Measurements from ENCODE around the gene ASCC1.
"Not testable (repeated sequence)": the region's sequence is repeated elsewhere in the genome, so short reads cannot be mapped to it uniquely, and the experiment has no call there.

ASCC1 gene

DNA sequence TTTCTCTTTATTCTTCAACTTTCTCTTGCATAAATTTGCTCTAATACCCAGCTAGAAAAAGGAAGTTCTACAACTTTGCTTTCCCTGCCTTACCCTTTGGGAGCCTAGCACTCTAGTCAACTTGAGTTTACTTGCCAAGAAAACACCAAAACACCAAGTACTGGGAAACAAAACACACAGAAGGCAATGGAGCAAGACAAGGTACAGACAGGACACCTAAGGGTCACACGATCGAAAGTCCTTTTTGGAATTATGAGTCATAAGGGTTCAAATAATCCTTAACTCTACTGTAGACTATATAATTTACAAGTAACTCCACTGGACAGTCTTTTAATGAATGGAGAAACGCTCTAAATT lies 42.8 kb downstream of the ASCC1 start:
- peaks cover 10% of the 10 kb centered on the region for H3K4me1 Mint-ChIP-seq

DNA sequence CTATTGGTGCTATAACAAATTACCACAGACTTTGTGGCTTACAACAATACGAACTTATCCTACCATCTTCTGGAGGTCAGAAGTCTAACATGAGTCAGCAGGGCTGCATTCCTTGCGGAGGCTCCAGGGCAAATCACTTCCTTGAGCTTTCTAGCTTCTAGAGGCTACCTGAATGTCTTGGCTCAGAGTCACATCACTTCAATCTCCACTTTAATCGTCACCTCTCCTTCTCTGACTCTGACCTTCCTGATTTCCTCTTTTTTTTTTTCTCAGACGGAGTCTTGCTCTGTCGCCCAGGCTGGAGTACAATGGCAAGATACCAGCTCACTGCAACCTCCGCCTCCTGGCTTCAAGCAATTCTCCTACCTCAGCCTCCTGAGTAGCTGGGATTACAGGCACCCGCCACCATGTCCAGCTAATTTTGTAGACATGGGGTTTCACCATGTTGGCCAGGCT lies 44.9 kb downstream of the ASCC1 start:
- Mint-ChIP-seq H3K9me3 (no peaks in the 10 kb centered on the region), H3K36me3 (peaks cover 5% of the 10 kb centered on the region), H3K27ac (peak overlapping the region; percentile 35), H3K4me3 (no peak overlapping the region), H3K27me3 (no peaks in the 10 kb centered on the region), H3K4me1 (peaks cover 10% of the 10 kb centered on the region)

More for the DNA sequence above, 42.8 kb downstream of the ASCC1 start:
- no peak overlapping the region for H3K27ac Mint-ChIP-seq
- H3K27me3 Mint-ChIP-seq = no peaks in the 10 kb centered on the region
- H3K4me3 Mint-ChIP-seq = no peak overlapping the region
- H3K9me3 Mint-ChIP-seq = no peaks in the 10 kb centered on the region
- H3K36me3 Mint-ChIP-seq = peaks cover 6% of the 10 kb centered on the region

DNA sequence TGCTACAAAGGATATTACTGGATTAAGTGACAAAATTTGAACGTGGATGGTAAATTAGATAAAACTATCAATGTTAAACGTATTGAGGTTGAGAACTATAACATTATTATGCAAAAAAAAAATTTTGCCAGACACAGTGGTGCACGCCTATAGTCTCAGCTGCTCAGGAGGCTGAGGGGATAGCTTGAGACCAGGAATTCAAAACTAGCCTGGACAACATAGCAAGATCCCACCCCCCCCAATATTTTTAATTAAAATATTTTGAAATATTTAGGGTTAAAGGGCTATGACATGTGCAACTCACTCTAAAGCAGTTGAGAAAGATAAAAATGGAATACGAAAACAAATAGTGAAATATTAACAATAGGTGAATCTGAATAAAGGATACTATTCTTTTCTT lies 45.3 kb downstream of the ASCC1 start:
- H3K4me1 Mint-ChIP-seq = peaks cover 12% of the 10 kb centered on the region
- H3K9me3 Mint-ChIP-seq = no peaks in the 10 kb centered on the region
- H3K36me3 Mint-ChIP-seq = peaks cover 5% of the 10 kb centered on the region
- H3K27ac Mint-ChIP-seq = no peak overlapping the region
- no peak overlapping the region for H3K4me3 Mint-ChIP-seq
- H3K27me3 Mint-ChIP-seq = no peaks in the 10 kb centered on the region

DNA sequence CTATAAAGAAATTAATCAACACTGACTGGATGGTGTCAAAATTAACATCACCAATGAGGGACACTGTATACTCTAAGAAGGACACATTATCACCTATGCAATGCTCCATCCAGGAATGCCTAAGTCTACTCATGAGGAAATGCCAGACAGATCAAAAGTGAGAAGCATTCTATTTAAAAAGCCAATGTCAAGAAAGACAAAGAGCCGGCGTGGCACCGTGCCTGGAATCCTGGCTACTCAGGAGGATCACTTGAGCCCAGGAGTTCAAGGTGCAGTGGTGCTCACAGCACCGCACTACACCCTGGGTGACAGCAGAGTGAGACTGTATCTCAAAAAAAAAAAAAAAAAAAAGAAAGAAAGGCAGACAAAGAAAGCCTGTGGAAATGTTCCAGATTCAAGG lies 45.8 kb downstream of the ASCC1 start:
- no peaks in the 10 kb centered on the region for H3K27me3 Mint-ChIP-seq
- H3K36me3 Mint-ChIP-seq = peaks cover 6% of the 10 kb centered on the region
- no peak overlapping the region for H3K27ac Mint-ChIP-seq
- no peaks in the 10 kb centered on the region for H3K9me3 Mint-ChIP-seq
- H3K4me3 Mint-ChIP-seq = no peak overlapping the region
- H3K4me1 Mint-ChIP-seq = peaks cover 16% of the 10 kb centered on the region

DNA sequence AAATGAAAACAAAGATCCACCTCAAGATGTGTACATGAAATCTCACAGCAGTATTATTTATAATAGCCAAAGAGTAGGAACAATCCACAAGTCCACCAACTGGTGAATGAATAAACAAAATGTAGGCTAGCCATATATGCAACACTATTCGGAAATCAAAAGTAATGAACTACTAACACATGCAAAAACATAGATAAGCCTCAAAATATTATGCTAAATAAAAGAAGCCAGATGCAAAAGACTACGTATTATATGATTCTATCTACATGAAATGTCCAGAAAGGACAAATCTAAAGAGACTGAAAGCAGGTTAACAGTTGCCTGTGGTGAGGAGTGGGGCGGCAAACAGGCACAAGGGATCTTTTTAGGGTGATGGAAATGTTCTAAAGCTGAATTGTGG lies 49.0 kb downstream of the ASCC1 start:
- Mint-ChIP-seq H3K27me3 (no peaks in the 10 kb centered on the region), H3K27ac (no peak overlapping the region), H3K4me1 (peaks cover 28% of the 10 kb centered on the region)

DNA sequence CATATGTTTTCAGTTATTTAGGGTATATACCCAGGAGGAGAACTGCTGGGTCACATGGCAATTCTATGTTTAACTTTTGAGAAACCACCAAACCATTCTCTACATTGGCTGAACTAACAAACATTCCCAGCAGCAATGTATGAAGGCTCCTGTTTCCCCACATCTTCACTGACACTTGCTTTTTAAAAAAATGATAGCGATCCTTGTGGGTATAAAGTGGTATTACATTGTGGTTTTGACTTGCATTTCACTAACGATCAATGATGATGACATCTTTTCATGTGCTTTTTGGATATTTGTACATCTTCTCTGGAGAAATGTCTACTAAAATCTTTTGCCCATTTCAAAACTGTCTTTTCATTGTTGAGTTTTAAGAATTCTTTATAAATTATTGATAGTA lies 51.5 kb downstream of the ASCC1 start:
- no peak overlapping the region for H3K4me3 Mint-ChIP-seq
- H3K36me3 Mint-ChIP-seq = peaks cover 13% of the 10 kb centered on the region
- H3K9me3 Mint-ChIP-seq = no peaks in the 10 kb centered on the region
- no peaks in the 10 kb centered on the region for H3K27me3 Mint-ChIP-seq
- H3K4me1 Mint-ChIP-seq = peaks cover 22% of the 10 kb centered on the region
- H3K27ac Mint-ChIP-seq = no peak overlapping the region

More for the DNA sequence above, 49.0 kb downstream of the ASCC1 start:
- H3K4me3 Mint-ChIP-seq = no peak overlapping the region
- H3K9me3 Mint-ChIP-seq = no peaks in the 10 kb centered on the region
- H3K36me3 Mint-ChIP-seq = peaks cover 5% of the 10 kb centered on the region

DNA sequence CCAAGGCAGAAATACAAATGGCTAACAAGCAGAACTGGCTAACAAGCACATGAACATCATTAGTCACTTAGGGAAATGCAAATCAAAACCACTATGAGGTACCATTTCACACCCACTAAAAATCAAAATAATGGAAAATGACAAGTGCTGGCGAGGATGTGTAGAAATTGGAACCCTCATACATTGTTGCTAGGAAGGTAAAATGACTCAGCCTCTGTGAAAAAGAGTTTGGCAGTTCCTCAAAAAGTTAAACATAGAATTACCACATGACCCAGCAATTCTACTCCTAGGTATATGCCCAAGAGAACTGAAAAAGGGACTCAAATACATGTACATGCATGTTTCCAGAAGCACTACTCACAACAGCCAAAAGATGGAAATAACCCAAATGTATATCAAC lies 53.1 kb downstream of the ASCC1 start:
- no peaks in the 10 kb centered on the region for H3K27me3 Mint-ChIP-seq
- H3K27ac Mint-ChIP-seq = peak overlapping the region; percentile 76

DNA sequence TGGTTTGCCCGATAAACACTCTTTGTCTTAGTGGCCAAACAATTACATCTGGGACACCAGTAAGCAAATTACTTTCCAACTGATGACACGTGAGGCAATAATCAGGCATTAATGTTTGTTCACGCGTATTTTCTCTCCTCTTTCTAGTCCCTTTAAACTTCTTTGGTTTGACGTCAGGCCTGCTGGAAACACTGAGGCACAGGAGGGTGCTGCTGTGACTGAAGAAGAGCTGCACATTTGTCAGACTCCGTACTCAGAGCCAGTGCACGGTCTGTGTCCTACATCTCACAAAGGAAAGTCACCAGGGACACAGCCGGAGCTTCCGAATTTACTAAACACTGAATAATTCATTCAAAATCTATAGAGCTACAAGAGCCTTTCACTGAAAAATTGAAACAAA lies 57.9 kb downstream of the ASCC1 start:
- H3K36me3 Mint-ChIP-seq = peaks cover 20% of the 10 kb centered on the region

More for the DNA sequence above, 53.1 kb downstream of the ASCC1 start:
- Mint-ChIP-seq H3K36me3 (peaks cover 16% of the 10 kb centered on the region), H3K9me3 (no peaks in the 10 kb centered on the region), H3K4me1 (peaks cover 22% of the 10 kb centered on the region), H3K4me3 (no peak overlapping the region)

DNA sequence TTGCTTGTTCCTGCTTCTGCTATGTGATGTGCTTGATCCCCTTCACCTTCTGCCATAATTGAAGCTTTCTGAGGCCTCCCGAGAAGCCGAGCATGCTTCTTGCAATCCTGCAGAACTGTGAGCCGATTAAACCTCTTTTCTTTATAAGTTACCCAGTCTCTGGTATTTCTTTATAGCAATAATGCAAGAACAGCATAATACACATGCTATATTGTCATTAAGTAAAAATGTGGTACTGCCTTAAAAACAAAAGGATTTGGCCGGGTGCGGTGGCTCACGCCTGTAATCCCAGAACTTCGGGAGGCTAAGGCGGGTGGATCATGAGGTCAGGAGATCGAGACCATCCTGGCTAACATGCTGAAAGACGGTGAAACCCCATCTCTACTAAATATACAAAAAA lies 59.9 kb downstream of the ASCC1 start:
- no peaks in the 10 kb centered on the region for H3K4me1 Mint-ChIP-seq
- peaks cover 18% of the 10 kb centered on the region for H3K36me3 Mint-ChIP-seq
- no peak overlapping the region for H3K27ac Mint-ChIP-seq
- no peaks in the 10 kb centered on the region for H3K27me3 Mint-ChIP-seq
- H3K4me3 Mint-ChIP-seq = no peak overlapping the region
- no peaks in the 10 kb centered on the region for H3K9me3 Mint-ChIP-seq

More for the DNA sequence above, 57.9 kb downstream of the ASCC1 start:
- no peaks in the 10 kb centered on the region for H3K27me3 Mint-ChIP-seq
- peaks cover 9% of the 10 kb centered on the region for H3K4me1 Mint-ChIP-seq
- H3K27ac Mint-ChIP-seq = no peak overlapping the region
- H3K4me3 Mint-ChIP-seq = no peak overlapping the region
- no peaks in the 10 kb centered on the region for H3K9me3 Mint-ChIP-seq

DNA sequence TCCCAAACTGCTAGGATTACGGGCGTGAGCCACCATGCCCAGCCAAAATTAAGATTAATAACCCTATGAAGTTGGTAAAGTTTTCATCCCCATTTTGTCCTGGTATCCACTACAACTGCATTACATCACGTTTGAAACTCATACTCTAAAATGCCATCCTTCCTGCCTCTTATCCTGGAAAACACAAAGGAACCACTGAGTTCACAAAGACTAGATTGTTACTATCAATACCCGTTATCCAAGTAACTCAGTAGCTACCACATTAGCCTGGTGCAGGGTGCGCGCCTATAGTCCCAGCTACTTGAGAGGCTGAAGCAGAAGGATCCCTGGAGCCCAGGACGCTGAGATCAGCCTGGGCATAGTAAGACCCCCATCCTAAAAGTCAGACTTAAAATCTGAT lies 63.8 kb downstream of the ASCC1 start:
- peaks cover 7% of the 10 kb centered on the region for H3K4me1 Mint-ChIP-seq
- peaks cover 15% of the 10 kb centered on the region for H3K36me3 Mint-ChIP-seq
- no peak overlapping the region for H3K27ac Mint-ChIP-seq
- no peaks in the 10 kb centered on the region for H3K27me3 Mint-ChIP-seq
- no peak overlapping the region for H3K4me3 Mint-ChIP-seq
- H3K9me3 Mint-ChIP-seq = no peaks in the 10 kb centered on the region

DNA sequence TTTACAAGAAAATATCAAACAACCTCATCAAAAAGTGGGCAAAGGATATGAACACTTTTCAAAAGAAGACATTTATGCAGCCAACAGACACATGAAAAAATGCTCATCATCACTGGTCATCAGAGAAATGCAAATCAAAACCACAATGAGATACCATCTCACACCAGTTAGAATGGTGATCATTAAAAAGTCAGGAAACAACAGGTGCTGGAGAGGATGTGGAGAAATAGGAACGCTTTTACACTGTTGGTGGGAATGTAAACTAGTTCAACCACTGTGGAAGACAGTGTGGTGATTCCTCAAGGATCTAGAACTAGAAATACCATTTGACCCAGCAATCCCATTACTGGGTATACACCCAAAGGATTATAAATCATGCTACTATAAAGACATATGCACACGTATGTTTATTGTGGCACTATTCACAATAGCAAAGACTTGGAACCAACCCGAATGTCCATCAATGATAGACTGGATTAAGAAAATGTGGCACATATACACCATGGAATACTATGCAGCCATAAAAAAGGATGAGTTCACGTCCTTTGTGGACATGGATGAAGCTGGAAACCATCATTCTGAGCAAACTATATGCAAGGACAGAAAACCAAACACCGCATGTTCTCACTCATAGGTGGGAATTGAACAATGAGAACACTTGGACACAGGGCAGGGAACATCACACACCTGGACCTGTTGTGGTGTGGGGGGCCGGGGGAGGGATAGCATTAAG lies 65.2 kb downstream of the ASCC1 start:
- H3K9me3 Mint-ChIP-seq, H3K27me3 Mint-ChIP-seq, H3K4me3 Mint-ChIP-seq: not testable (repeated sequence)
- H3K36me3 Mint-ChIP-seq = peaks cover 11% of the 10 kb centered on the region
- peaks cover 10% of the 10 kb centered on the region for H3K4me1 Mint-ChIP-seq
- peak overlapping the region; percentile 4 for H3K27ac Mint-ChIP-seq

DNA sequence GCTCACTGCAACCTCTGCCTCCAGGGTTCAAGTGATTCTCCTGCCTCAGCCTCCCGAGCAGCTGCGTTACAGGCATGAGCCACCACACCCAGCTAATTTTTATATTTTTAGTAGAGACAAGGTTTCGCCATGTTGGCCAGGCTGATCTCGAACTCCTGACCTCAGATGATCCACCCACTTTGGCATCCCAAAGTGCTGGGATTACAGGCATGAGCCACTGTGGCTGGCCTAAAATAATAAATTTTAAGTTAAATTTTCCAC lies 68.8 kb downstream of the ASCC1 start:
- H3K36me3 Mint-ChIP-seq, H3K27ac Mint-ChIP-seq, H3K9me3 Mint-ChIP-seq, H3K27me3 Mint-ChIP-seq, H3K4me3 Mint-ChIP-seq: not testable (repeated sequence)
- H3K4me1 Mint-ChIP-seq = peaks cover 11% of the 10 kb centered on the region

DNA sequence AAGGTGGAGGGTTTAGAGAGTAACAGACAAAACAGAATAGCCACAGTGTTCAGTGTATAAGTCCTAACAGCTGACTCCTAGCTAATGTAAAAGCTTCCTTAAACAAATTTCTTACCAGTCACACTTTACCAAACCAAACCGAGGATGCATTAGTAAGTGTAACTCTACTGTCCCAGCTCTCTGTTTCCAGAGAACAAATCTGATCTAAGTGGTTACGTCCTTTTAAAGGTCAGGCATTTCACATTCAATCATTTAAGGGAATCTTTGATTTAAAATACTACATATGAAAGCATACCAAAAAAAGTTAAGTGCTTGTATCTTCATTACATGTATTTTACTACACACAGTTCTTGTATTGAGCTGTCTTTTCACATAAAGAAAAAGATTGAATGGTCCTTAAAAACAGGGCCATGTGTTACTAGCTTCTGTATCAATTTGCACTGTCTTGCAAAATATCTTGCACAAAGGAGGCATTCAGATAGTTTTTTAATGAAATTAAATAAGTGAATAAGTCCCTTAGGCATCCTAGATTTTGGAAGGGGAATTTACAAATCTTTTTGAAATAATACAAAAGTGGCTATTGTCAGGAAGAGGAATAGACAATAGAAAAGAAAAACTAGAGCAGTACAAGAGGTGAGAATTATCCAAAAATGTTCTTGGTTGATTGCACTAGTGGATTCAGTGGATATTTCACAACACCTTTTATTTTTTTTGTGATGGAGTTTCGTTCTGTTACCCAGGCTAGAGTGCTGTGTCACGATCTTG lies 69.3 kb downstream of the ASCC1 start:
- Mint-ChIP-seq H3K4me3 (no peak overlapping the region), H3K9me3 (no peaks in the 10 kb centered on the region), H3K27ac (no peak overlapping the region), H3K4me1 (peaks cover 11% of the 10 kb centered on the region), H3K27me3 (no peaks in the 10 kb centered on the region), H3K36me3 (peaks cover 7% of the 10 kb centered on the region)

DNA sequence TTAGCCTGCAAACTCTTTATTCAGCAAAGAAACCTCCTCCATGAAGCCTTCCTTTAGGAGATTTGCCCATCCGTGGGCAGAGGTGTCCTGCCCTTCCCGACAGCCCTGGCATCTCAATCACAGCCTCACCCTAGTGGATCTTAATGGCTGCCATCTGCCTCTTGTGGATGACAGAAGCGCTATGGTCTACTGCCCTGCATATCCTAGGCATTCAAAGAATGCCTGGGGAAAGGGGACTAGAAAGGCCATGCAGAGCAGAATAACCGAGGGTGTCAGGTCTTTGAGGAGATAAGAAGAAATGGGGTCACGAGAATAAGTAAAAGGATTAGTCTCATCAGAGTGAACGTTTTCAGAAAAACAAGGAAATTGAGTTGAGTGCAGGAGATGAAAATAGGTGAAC lies 70.0 kb downstream of the ASCC1 start:
- no peaks in the 10 kb centered on the region for H3K9me3 Mint-ChIP-seq
- H3K4me1 Mint-ChIP-seq = peaks cover 11% of the 10 kb centered on the region
- H3K4me3 Mint-ChIP-seq = no peak overlapping the region
- H3K36me3 Mint-ChIP-seq = peaks cover 7% of the 10 kb centered on the region
- H3K27me3 Mint-ChIP-seq = no peaks in the 10 kb centered on the region
- H3K27ac Mint-ChIP-seq = no peak overlapping the region

DNA sequence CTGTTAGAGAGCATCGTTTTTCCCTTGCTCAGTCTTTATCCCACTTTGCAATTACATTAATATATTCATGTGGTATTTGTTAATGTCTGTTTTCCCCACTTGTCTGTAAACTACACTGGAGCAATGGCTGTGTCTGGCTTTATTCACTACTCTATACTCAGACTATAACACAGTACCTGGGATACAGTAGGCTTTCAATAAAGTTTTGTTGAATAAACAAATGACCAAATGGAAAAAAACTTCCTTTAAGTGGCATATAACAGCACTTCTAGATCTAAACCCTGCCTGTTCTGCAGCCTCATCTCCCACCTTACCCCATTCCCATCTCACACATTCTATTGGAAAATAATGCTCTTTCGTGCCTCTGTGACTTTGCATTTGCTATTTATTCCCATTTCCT lies 70.4 kb downstream of the ASCC1 start:
- peak overlapping the region; percentile 25 for H3K27ac Mint-ChIP-seq
- H3K27me3 Mint-ChIP-seq = no peaks in the 10 kb centered on the region
- H3K9me3 Mint-ChIP-seq = no peaks in the 10 kb centered on the region
- H3K4me3 Mint-ChIP-seq = no peak overlapping the region
- H3K36me3 Mint-ChIP-seq = peaks cover 6% of the 10 kb centered on the region
- H3K4me1 Mint-ChIP-seq = peaks cover 11% of the 10 kb centered on the region

DNA sequence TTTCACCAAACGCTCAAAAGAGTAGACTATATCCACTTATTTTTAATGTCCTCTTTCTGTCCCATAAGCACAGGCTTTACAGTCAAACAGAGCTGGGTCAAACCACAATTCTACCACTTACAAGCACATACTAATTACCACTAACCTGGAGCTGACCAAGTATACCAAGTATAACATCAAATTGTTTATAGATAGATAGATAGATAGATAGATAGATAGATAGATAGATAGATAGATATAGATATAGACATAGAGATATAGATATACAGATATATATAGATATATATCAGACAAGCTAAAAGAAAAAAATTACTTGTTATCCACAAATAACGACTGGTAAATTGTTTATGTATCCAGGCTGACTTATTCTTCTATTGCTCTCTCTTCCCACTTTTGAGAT lies 75.2 kb downstream of the ASCC1 start:
- Mint-ChIP-seq H3K36me3 (peaks cover 2% of the 10 kb centered on the region), H3K27ac (no peak overlapping the region), H3K9me3 (no peaks in the 10 kb centered on the region), H3K27me3 (no peaks in the 10 kb centered on the region), H3K4me1 (peaks cover 15% of the 10 kb centered on the region), H3K4me3 (no peak overlapping the region)
